ENCODE data around the gene RNF227.

Gene RNF227

GRCh38 chr17:7929158-7930023 lies 13.3 kb upstream of the RNF227 start, which contains the start of gene KCNAB3:
Gene KCNAB3, minus strand, starts transcription at chr17:7929856. Its CDS starts 421 bp downstream, at chr17:7929435.
- DNase-seq = peak; percentile 75

GRCh38 chr17:7927596-7927995 lies 11.5 kb upstream of the RNF227 start:
- DNase-seq = no peak

- peak; percentile 85 for DNase-seq
Measured at GRCh38 chr17:7922845-7923628, 6.9 kb upstream of the RNF227 start.

GRCh38 chr17:7922269-7922844 lies 6.3 kb upstream of the RNF227 start:
- DNase-seq = no peak

- peak; percentile 56 for DNase-seq
Measured at GRCh38 chr17:7916808-7917207, 719 bp upstream of the RNF227 start.

- no peak for DNase-seq
Measured at GRCh38 chr17:7916385-7916682, 245 bp upstream of the RNF227 start.

- peak; percentile 20 for DNase-seq
Measured at GRCh38 chr17:7915179-7915610, 894 bp downstream of the RNF227 start.

- peak; percentile 73 for DNase-seq
Measured at GRCh38 chr17:7912927-7913524, 3.1 kb downstream of the RNF227 start.

- no peak for DNase-seq
Measured at GRCh38 chr17:7911116-7911515, 5.0 kb downstream of the RNF227 start.

GRCh38 chr17:7910711-7911110 lies 5.4 kb downstream of the RNF227 start:
- no peak for DNase-seq

GRCh38 chr17:7910281-7910680 lies 5.8 kb downstream of the RNF227 start:
- no peak for DNase-seq

GRCh38 chr17:7909089-7909488 lies 7.0 kb downstream of the RNF227 start:
- DNase-seq = no peak

GRCh38 chr17:7903154-7904103 lies 12.7 kb downstream of the RNF227 start:
- DNase-seq = no peak

GRCh38 chr17:7897773-7898172 lies 18.3 kb downstream of the RNF227 start:
- peak; percentile 52 for DNase-seq

- DNase-seq = no peak
Measured at GRCh38 chr17:7897090-7897489, 19.0 kb downstream of the RNF227 start.

GRCh38 chr17:7894866-7895265 lies 21.2 kb downstream of the RNF227 start:
- DNase-seq = no peak

- no peak for DNase-seq
Measured at GRCh38 chr17:7894226-7894625, 21.9 kb downstream of the RNF227 start.

- no peak for DNase-seq
Measured at GRCh38 chr17:7893187-7893880, 22.8 kb downstream of the RNF227 start.

- DNase-seq = peak; percentile 87
Measured at GRCh38 chr17:7889166-7889955, 26.7 kb downstream of the RNF227 start.
